CD4-positive, CD25-positive, alpha-beta regulatory T cell (primary cell): ENCODE measurements around the gene MFSD8. TPM values are rescaled to one million over a fixed set of nuclear protein-coding genes. Genes with fewer than 3 reads are reported as not detected.
"Not testable (repeated sequence)": the region's sequence is repeated elsewhere in the genome, so short reads cannot be mapped to it uniquely, and the experiment has no call there.

ENCODE experiments used
- ATAC-seq, 2 donors: fragments of 150-1000 bp; cut with Tn5 transposase; one replicate each; pipeline ENCODE4 v1.10.0; 2021; ENCODE audit warnings: low read depth in 2 of 2, moderate number of reproducible peaks in 2 of 2, moderate library complexity in 1 of 2
- DNase-seq, 3 donors: peaks; one replicate each; pipeline versions ENCODE4 v3.0.0 to v3.0.0-alpha.2; 2012 to 2022; ENCODE audit warnings: mixed read lengths in 1 of 3
- H3K27ac ChIP-seq: one replicate; pipeline ENCODE4 v1.7.0; 2013; ENCODE audit warnings: mild to moderate bottlenecking, low read length; ENCODE audit not compliant: insufficient read depth, poor library complexity, severe bottlenecking
- H3K27me3 ChIP-seq: one replicate; pipeline ENCODE4 v1.7.0; 2013; ENCODE audit warnings: low read length; ENCODE audit not compliant: control insufficient read depth, insufficient read depth
- H3K36me3 ChIP-seq: one replicate; pipeline ENCODE4 v1.7.0; 2013; ENCODE audit warnings: mild to moderate bottlenecking, low read length, moderate library complexity; ENCODE audit not compliant: control insufficient read depth, insufficient read depth
- H3K4me1 ChIP-seq: 2 replicates; pipeline ENCODE4 v1.7.0; 2013; ENCODE audit warnings: mild to moderate bottlenecking, low read length; ENCODE audit not compliant: insufficient read depth, control insufficient read depth, poor library complexity, severe bottlenecking
- H3K4me3 ChIP-seq: one replicate; pipeline ENCODE4 v1.7.0; 2013; ENCODE audit warnings: low read depth, mild to moderate bottlenecking, low read length, moderate library complexity
- H3K9me3 ChIP-seq, 2 experiments: 1 replicate in 1 of 2; 2 replicates in 1 of 2; pipeline ENCODE4 v1.7.0; 2013; ENCODE audit warnings: low read length in 2 of 2, mild to moderate bottlenecking in 1 of 2, moderate library complexity in 1 of 2; ENCODE audit not compliant: control insufficient read depth in 2 of 2
- H3K27ac Mint-ChIP-seq, 3 donors: one replicate each; pipeline ENCODE4 v1.8.0; 2020 to 2022; ENCODE audit warnings: mild to moderate bottlenecking in 3 of 3, mixed read lengths in 3 of 3, moderate library complexity in 2 of 3
- H3K27me3 Mint-ChIP-seq: one replicate; pipeline ENCODE4 v1.8.0; 2022; ENCODE audit warnings: mild to moderate bottlenecking, mixed read lengths
- H3K36me3 Mint-ChIP-seq: one replicate; pipeline ENCODE4 v1.8.0; 2020; ENCODE audit warnings: mixed read lengths
- H3K4me1 Mint-ChIP-seq, 4 donors: one replicate each; pipeline ENCODE4 v1.8.0; 2020 to 2022; ENCODE audit warnings: mixed read lengths in 4 of 4, mild to moderate bottlenecking in 1 of 4
- H3K4me3 Mint-ChIP-seq, 4 donors: one replicate each; pipeline ENCODE4 v1.8.0; 2020 to 2022; ENCODE audit warnings: mild to moderate bottlenecking in 4 of 4, mixed read lengths in 4 of 4, moderate library complexity in 3 of 4
- H3K9me3 Mint-ChIP-seq, 7 donors: one replicate each; pipeline ENCODE4 v1.8.0; 2020 to 2022; ENCODE audit warnings: mixed read lengths in 7 of 7, mild to moderate bottlenecking in 3 of 7, moderate library complexity in 2 of 7
- polyA plus RNA-seq, 4 donors: library from polyadenylated mRNA; unstranded; fragments of 300-500 nt; fragmentation: Illumina TruSeq; gene quantifications; one replicate each; pipeline ENCODE4 v1.2.3, GENCODE V29; 2021
- total RNA-seq: library from RNA; stranded (reverse); gene quantifications from one replicate; pipeline ENCODE4 v1.2.3, GENCODE V29; 2022

Gene MFSD8
- total and polyA plus RNA-seq, 5 donors from 2014 or later = 7.2 to 31.3 (median 10.5) TPM

DNA sequence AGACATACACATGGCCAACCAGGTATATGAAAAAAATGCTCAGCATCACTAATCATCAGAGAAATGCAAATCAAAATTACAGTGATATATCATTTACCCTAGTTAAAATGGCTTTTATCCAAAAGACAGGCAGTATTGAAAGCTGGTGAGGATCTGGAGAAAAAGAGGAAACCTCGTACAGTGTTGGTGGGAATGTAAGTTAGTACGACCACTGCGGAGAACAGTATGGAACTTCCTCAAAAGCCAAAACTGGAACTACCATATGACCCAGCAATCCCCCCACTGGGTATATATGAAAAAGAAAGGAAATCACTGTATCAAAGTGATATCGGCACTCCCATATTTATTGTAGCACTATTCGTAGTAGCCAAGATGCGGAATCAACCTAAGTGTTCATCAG is 23.7 kb upstream of the MFSD8 start:
- Histone ChIP-seq H3K36me3 (peaks cover 37% of the 10 kb centered on the region), H3K27ac (no peak overlapping the region), H3K4me3 (no peak overlapping the region), H3K4me1 (no peaks in the 10 kb centered on the region), H3K9me3 (no peaks in the 10 kb centered on the region), H3K27me3 (no peaks in the 10 kb centered on the region)
- Mint-ChIP-seq H3K36me3 (peaks cover 38% of the 10 kb centered on the region), H3K27ac (no peak overlapping the region), H3K4me3 (no peak overlapping the region), H3K27me3 (no peaks in the 10 kb centered on the region), H3K4me1 (peaks cover 0 to 12% (median 6%) of the 10 kb centered on the region in 4 donors), H3K9me3 (no peaks in the 10 kb centered on the region)
- DNase-seq = no peak
- ATAC-seq = no peak

DNA sequence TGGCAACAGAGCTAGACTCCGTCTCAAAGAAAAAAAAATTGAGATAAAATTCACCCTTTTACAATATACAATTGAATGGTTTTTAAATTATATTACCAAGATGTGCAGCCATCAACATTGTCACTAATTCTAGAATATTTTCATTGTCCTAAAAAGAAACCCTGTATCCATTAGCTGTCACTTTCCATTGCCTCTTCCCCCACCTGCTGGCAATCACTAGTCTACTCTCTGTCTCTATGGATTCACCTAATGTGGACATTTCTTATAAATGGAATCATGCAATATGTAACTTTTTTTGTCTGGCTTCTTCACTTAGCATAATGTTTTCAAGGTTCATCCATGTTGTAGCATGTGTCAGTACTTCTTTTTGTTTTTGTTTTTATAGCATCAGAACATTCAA is 21.0 kb upstream of the MFSD8 start:
- peak in 1 of 3 donors; percentile 12 for DNase-seq
- H3K27me3 Mint-ChIP-seq = no peaks in the 10 kb centered on the region
- Histone ChIP-seq H3K27ac (no peak overlapping the region), H3K27me3 (no peaks in the 10 kb centered on the region), H3K9me3 (no peaks in the 10 kb centered on the region), H3K4me3 (no peak overlapping the region), H3K36me3 (peaks cover 34% of the 10 kb centered on the region), H3K4me1 (no peaks in the 10 kb centered on the region)
- no peak overlapping the region for H3K27ac Mint-ChIP-seq
- H3K36me3 Mint-ChIP-seq = peaks cover 29% of the 10 kb centered on the region
- no peak for ATAC-seq
- H3K4me1 Mint-ChIP-seq = peaks cover 0 to 8% (median 4%) of the 10 kb centered on the region in 4 donors
- H3K4me3 Mint-ChIP-seq = no peak overlapping the region
- H3K9me3 Mint-ChIP-seq = no peaks in the 10 kb centered on the region

DNA sequence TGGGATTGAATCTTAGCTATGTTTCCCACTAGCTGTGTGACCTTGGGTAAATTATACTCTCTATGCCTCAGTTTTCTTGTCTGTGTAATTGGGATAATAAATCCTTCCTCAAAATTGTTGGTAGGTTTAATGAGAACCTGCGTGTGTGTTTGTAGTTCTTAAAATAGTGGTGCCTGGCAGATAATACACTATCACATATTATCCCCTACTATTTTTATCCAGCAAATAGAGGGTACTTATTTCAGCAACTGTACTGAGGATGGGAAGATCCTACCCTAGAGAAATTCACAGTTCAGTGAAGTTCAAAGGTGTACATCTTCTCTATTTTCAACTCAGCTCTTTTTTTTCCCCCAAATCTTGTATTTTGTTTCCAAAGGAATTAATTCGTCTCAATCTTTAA is 17.5 kb upstream of the MFSD8 start:
- H3K4me3 Mint-ChIP-seq = no peak overlapping the region
- peaks cover 17% of the 10 kb centered on the region for H3K36me3 Mint-ChIP-seq
- Histone ChIP-seq H3K36me3 (peaks cover 27% of the 10 kb centered on the region), H3K9me3 (no peaks in the 10 kb centered on the region), H3K4me1 (no peaks in the 10 kb centered on the region), H3K27ac (no peak overlapping the region), H3K27me3 (no peaks in the 10 kb centered on the region), H3K4me3 (no peak overlapping the region)
- DNase-seq (no peak), ATAC-seq (no peak)
- H3K4me1 Mint-ChIP-seq = peaks cover 5 to 12% (median 8%) of the 10 kb centered on the region in 4 donors
- H3K27me3 Mint-ChIP-seq = no peaks in the 10 kb centered on the region
- no peaks in the 10 kb centered on the region for H3K9me3 Mint-ChIP-seq
- no peak overlapping the region for H3K27ac Mint-ChIP-seq

DNA sequence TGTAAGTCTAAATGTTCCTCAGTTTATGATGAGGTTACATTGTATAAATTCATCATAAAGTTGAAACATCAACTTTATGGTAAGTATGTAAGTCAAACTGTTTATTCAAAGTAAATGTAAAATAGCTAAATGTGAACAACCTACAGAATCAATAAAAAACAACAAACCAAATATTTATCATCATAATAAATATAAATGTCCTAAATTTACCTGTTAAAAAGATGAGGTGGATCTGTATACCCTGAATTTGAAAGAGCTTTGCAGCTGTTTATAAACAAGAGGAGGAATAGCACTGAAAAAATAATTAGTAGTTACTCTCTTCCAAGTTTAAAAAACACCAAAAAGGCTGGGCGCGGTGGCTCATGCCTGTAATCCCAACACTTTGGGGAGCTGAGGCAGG is 14.0 kb upstream of the MFSD8 start:
- no peaks in the 10 kb centered on the region for H3K36me3 ChIP-seq
- H3K4me3 ChIP-seq = no peak overlapping the region
- H3K4me1 ChIP-seq = peaks cover 3% of the 10 kb centered on the region
- Mint-ChIP-seq H3K27ac (no peak overlapping the region), H3K9me3 (no peaks in the 10 kb centered on the region), H3K27me3 (no peaks in the 10 kb centered on the region), H3K4me3 (no peak overlapping the region), H3K4me1 (peaks cover 10 to 20% (median 13%) of the 10 kb centered on the region in 4 donors), H3K36me3 (peaks cover 10% of the 10 kb centered on the region)
- DNase-seq (no peak), ATAC-seq (no peak)
- no peaks in the 10 kb centered on the region for H3K27me3 ChIP-seq
- no peak overlapping the region for H3K27ac ChIP-seq
- H3K9me3 ChIP-seq = no peaks in the 10 kb centered on the region

- Histone ChIP-seq H3K27me3 (no peaks in the 10 kb centered on the region), H3K27ac (no peak overlapping the region), H3K4me1 (peaks cover 3% of the 10 kb centered on the region), H3K9me3 (no peaks in the 10 kb centered on the region), H3K4me3 (no peak overlapping the region), H3K36me3 (peaks cover 19% of the 10 kb centered on the region)
- Mint-ChIP-seq H3K9me3 (no peaks in the 10 kb centered on the region), H3K4me1 (peaks cover 10 to 26% (median 16%) of the 10 kb centered on the region in 4 donors), H3K27ac (no peak overlapping the region), H3K36me3 (peaks cover 15% of the 10 kb centered on the region), H3K4me3 (no peak overlapping the region), H3K27me3 (no peaks in the 10 kb centered on the region)
- ATAC-seq (no peak), DNase-seq (no peak)
These were observed 10.3 kb upstream of the MFSD8 start for GRCh38 chr4:127975121-127975770.

DNA sequence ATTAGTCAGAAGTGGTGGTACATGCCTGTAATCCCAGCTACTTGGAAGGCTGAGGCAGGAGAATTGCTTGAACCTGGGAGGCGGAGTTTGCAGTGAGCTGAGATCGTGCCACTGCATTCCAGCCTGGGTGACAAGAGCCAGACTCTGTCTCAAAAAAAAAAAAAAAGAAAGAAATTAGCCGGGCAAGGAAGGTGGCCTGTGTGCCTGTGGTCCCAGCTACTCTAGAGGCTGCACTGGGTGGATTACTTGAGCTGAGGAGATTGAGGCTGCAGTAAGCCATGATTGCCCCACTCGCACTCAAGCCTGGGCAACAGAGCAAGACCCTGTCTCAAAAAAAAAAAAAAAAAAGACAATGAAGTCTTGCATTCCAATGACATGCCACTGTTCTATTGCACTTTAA is 6.0 kb upstream of the MFSD8 start:
- H3K27me3 Mint-ChIP-seq, H3K4me3 Mint-ChIP-seq, H3K9me3 ChIP-seq, ATAC-seq, DNase-seq, H3K27me3 ChIP-seq, H3K9me3 Mint-ChIP-seq, H3K27ac Mint-ChIP-seq, H3K27ac ChIP-seq, H3K4me3 ChIP-seq: not testable (repeated sequence)
- H3K4me1 Mint-ChIP-seq = peaks cover 21 to 46% (median 31%) of the 10 kb centered on the region in 4 donors
- Histone ChIP-seq H3K4me1 (peaks cover 23% of the 10 kb centered on the region), H3K36me3 (peaks cover 23% of the 10 kb centered on the region)
- peaks cover 12% of the 10 kb centered on the region for H3K36me3 Mint-ChIP-seq

GRCh38 chr4:127968586-127968985 is 3.6 kb upstream of the MFSD8 start:
- H3K36me3 Mint-ChIP-seq = peaks cover 3% of the 10 kb centered on the region
- no peak for ATAC-seq
- H3K27me3 ChIP-seq = no peaks in the 10 kb centered on the region
- no peaks in the 10 kb centered on the region for H3K9me3 Mint-ChIP-seq
- H3K27ac ChIP-seq = no peak overlapping the region
- peaks cover 16 to 49% (median 28%) of the 10 kb centered on the region in 4 donors for H3K4me1 Mint-ChIP-seq
- H3K4me3 ChIP-seq = no peak overlapping the region
- peak overlapping the region in 1 of 4 donors; percentile 62 for H3K4me3 Mint-ChIP-seq
- H3K27me3 Mint-ChIP-seq = no peaks in the 10 kb centered on the region
- H3K4me1 ChIP-seq = peaks cover 22% of the 10 kb centered on the region
- no peaks in the 10 kb centered on the region for H3K9me3 ChIP-seq
- peak overlapping the region; percentile 5 to 57 (median 20) for H3K27ac Mint-ChIP-seq
- peaks cover 20% of the 10 kb centered on the region for H3K36me3 ChIP-seq
- DNase-seq = peak in 1 of 3 donors; percentile 60

- no peak for ATAC-seq
- DNase-seq = no peak
- no peak overlapping the region for H3K27ac ChIP-seq
- H3K4me3 Mint-ChIP-seq = peak overlapping the region; percentile 52 to 69 (median 64)
- peaks cover 28 to 57% (median 35%) of the 10 kb centered on the region in 4 donors for H3K4me1 Mint-ChIP-seq
- no peaks in the 10 kb centered on the region for H3K27me3 ChIP-seq
- peaks cover 24% of the 10 kb centered on the region for H3K4me1 ChIP-seq
- peak overlapping the region; percentile 29 for H3K4me3 ChIP-seq
- H3K36me3 Mint-ChIP-seq = peaks cover 7% of the 10 kb centered on the region
- H3K36me3 ChIP-seq = peaks cover 11% of the 10 kb centered on the region
- no peaks in the 10 kb centered on the region for H3K9me3 Mint-ChIP-seq
- H3K27ac Mint-ChIP-seq = peak overlapping the region in 1 of 3 donors; percentile 20
- H3K27me3 Mint-ChIP-seq = no peaks in the 10 kb centered on the region
- H3K9me3 ChIP-seq = no peaks in the 10 kb centered on the region
These were observed 2.3 kb upstream of the MFSD8 start for GRCh38 chr4:127967141-127967775.
